Measurements from ENCODE around the gene GLYATL1B. TPM values are rescaled to one million over a fixed set of nuclear protein-coding genes. Genes with fewer than 3 reads are reported as not detected.
"Not testable (repeated sequence)": the region's sequence is repeated elsewhere in the genome, so short reads cannot be mapped to it uniquely, and the experiment has no call there.

Gene GLYATL1B
- polyA plus RNA-seq, 3 donors, result not detected

- DNase-seq (ENCODE audit: low read depth in 3 of 3, low spot score in 2 of 3), result not testable (repeated sequence)
Measured at GRCh38 chr11:59095225-59095624, 9.1 kb downstream of the GLYATL1B start.

- DNase-seq (ENCODE audit: low read depth in 3 of 3, low spot score in 2 of 3), result not testable (repeated sequence)
Measured at GRCh38 chr11:59095972-59096575, 10.0 kb downstream of the GLYATL1B start.

GRCh38 chr11:59097113-59097708 is 11.1 kb downstream of the GLYATL1B start:
- peak in 1 of 3 donors; percentile 26 for DNase-seq (ENCODE audit: low read depth in 3 of 3, low spot score in 2 of 3)

DNA sequence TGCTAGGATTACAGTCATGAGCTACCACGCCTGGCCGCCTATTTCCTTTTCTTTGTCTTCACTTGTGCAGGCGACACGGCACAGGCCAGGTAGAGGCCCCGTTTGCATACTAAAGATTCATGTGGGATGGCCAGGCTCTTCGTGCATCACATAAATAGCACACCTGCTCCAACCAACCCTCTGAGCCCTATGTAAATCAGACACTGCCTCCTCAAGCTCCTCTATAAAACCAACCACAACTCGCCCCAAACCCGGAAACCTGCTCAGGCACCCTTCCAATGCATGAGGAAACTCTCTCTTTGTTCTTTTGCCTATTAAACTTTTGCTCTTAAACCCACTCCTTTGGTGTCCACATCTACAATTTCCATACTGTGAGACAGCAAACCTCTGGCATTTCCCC is 11.8 kb downstream of the GLYATL1B start:
- DNase-seq (ENCODE audit: low read depth in 3 of 3, low spot score in 2 of 3), result not testable (repeated sequence)

DNA sequence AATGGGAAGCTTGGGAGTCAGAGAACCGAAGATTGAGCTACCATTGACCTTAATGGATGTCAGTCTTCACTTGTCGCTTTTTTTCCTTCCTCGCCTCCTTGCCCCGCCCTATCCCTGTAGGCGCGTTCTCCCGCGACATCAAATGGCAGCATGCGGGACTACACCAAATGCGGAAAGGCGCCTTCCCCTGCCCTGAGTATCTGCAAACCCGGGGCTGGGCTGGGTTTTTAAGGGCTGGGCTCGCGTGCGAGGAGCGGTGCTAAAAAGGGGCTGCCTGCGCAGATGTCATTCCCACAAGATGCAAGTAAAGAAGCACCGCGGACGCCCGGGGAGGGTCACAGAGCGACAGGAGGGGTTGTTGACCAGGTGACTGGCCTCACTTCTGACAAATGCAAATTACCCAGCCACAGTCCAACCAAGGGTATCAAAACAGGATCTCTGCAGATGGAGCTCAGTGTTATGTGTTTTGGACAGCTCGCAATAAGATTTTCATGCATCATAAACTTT is 16.2 kb downstream of the GLYATL1B start:
- DNase-seq (ENCODE audit: low read depth in 3 of 3, low spot score in 2 of 3), result peak in 1 of 3 donors; percentile 43

DNA sequence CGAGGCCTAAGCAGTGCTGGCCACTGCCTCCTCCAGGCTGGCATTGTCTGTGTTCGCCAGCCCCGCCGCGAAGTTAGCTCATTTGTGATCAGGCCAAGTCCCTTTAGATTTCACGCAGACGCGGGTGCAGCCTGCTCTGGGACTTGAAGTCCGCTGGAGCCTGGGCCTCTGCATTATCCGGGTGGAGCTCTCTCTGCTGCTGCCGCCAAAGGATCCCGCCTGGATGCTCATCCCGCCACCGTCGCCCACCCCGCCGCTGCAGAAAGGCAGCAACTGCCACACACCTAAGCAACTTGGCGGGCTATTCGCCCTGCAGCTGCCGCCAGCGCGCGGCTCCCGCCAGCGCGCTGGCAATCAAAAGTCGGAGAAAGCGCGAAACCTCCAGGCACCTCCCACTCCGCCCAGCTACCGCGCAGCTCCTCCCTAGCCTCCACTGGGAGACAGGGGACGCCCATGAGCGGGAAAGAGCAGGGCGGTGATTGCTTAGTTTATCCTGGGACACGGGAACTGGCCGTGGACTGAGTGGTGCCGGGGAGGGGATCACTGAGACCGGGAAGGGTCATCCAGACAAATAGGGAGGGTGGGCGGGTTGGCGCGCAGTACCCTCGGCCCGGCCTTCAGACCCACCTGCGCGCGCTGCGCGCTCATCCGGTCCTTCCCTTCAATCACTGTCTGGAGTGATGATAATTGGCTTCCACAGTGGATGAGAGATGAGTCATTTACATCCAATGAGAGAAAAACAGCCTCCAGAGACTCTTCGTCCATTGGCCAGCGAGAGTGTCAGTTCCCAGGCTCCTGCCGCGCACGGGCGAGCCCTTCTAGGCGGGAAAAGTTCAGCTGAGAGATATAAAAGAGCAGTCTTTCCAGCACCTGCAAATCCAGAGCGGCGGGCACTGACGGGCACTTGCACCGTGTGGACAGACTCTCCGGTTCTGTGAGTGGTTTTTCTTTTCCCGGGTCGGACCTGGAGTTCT is 20.5 kb downstream of the GLYATL1B start, which contains the start of gene FAM111B:
TSS of gene FAM111B (plus strand) at position 875 of the 974 bp plus-strand sequence. CDS start 2,389 bp downstream, outside the sequence.
- DNase-seq (ENCODE audit: low read depth in 3 of 3, low spot score in 2 of 3), result peak; percentile 62 to 87 (median 74)

DNA sequence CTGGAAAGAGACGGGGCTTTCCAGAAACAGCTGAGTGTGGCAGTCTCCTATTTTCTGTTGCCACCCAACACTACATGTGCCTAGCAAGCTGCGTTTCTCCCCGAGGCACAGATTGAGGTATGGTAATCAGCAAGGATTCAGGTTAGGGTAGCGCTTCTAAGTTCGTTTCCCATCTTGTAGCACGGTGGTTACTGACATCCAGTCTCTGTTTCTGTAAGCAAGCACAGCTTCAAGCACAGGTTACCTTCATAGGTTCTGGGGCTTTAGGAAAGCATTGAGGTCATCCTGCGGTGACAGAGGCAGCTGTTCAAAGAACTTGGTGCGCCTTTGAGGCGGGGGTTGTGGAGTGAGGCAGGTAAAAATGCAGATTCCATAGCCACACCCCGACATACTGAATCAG is 21.6 kb downstream of the GLYATL1B start:
- not testable (repeated sequence) for DNase-seq (ENCODE audit: low read depth in 3 of 3, low spot score in 2 of 3)

DNA sequence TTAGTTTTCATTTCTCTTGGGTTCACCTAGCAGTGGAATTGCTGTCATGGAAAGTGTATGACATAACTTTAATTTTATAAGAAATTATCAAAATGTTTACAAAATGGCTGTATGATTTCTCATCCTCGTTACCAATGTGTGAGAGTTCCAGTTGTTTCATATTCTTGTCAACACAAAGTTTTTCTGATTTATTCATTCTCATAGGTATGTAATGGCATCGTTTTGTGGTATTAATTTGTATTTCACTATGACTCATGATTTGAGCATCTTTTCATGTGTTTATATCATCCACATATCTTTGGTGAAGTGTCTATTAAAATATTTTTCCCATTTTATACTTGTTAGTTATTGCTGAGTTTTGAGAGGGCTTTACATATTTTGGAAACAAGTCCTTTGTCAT is 26.4 kb downstream of the GLYATL1B start:
- DNase-seq (ENCODE audit: low read depth in 3 of 3, low spot score in 2 of 3), result no peak

- no peak for DNase-seq (ENCODE audit: low read depth in 3 of 3, low spot score in 2 of 3)
Measured at GRCh38 chr11:59114344-59114743, 28.2 kb downstream of the GLYATL1B start.

DNA sequence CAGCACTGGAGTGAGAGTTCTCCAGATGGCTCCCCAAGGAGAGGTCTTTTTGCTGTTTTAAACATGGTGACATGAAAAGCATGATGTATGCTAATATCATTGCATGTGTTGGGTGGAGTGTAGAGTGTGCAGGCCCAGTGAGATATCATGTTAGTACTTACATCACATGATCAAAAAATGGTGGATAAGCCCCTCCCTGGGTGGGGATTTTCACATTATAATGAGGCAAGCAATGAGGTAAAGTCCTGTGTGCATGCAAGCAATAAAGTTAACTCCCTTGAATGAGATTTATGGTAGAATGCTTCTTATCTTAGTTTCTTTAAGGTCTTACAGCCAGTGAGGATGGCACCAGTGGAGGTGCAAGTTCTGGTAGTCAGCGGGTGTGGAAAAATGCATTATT is 29.4 kb downstream of the GLYATL1B start:
- no peak for DNase-seq (ENCODE audit: low read depth in 3 of 3, low spot score in 2 of 3)

DNA sequence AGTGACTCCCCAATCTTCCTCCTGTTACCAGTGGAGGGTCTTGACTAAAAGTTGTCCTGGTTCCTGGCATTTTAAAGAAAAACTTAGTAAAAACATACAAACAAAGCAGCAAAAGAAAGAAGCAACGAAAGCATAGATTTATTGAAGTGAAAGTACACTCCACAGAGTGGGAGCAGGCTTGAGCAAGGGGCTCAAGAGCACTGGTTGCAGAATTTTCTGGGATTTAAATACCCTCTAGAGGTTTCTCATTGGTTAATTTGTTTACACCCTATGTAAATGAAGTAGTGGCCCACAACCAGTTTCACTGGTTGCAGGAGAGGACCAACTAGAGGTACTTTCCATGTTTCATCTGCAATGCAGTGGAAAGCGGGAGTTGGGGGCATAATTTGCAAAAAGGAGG is 31.7 kb downstream of the GLYATL1B start:
- no peak for DNase-seq (ENCODE audit: low read depth in 3 of 3, low spot score in 2 of 3)

DNA sequence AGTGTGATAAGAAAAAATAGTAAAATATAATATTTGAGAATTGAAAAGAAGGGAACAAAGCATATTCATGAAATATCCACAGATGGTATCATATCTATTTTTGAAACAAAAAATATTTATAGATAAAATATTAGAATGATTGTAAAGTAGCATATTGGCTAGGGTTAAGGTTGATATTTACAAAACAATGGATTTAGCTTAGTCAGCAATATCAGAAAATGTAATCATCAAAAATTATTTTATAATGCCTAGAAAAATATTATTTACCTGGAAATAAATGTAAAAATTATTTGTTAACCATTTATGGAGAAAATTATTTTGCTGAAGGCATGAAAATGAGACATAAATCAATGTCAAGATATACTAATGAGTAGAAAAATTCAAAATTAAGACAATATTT is 33.7 kb downstream of the GLYATL1B start:
- no peak for DNase-seq (ENCODE audit: low read depth in 3 of 3, low spot score in 2 of 3)

GRCh38 chr11:59135648-59136461 is 49.7 kb downstream of the GLYATL1B start:
- peak; percentile 61 to 70 (median 67) for DNase-seq (ENCODE audit: low read depth in 3 of 3, low spot score in 2 of 3)

DNA sequence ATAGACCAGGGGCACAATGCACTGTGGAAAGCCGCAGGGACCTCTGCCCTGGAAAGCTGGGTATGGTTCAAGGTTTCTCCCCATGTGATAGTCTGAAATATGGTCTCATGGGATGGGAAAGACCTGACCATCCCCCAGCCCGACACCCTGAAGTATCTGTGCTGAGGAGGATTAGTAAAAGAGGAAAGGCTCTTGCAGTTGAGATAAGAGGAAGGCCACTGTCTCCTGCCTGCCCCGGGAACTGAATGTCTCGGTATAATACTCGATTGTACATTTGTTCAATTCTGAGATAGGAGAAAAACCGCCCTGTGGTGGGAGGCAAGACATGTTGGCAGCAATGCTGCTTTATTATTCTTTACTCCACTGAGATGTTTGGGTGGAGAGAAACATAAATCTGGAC is 50.4 kb downstream of the GLYATL1B start:
- not testable (repeated sequence) for DNase-seq (ENCODE audit: low read depth in 3 of 3, low spot score in 2 of 3)

GRCh38 chr11:59137190-59137589 is 51.1 kb downstream of the GLYATL1B start:
- DNase-seq (ENCODE audit: low read depth in 3 of 3, low spot score in 2 of 3), result no peak

- no peak for DNase-seq (ENCODE audit: low read depth in 3 of 3, low spot score in 2 of 3)
Measured at GRCh38 chr11:59138643-59139042, 52.5 kb downstream of the GLYATL1B start.

DNA sequence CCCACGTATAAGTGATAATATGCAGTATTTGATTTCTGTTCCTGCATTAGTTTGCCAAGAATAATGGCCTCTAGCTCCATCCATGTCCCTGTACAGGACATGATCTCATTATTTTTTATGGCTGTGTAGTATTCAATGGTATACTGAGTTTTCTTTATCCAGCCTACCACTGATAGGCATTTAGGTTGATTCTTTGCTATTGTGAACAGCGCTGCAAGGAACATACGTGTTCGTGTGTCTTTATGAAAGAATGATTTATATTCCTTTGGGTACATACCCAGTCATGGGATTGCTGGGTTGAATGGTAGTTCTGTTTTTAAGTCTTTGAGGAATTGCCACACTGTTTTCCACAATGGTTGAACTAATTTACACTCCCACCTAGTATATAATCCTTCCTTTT is 55.1 kb downstream of the GLYATL1B start:
- DNase-seq (ENCODE audit: low read depth in 3 of 3, low spot score in 2 of 3), result no peak

- no peak for DNase-seq (ENCODE audit: low read depth in 3 of 3, low spot score in 2 of 3)
Measured at GRCh38 chr11:59141673-59142460, 55.8 kb downstream of the GLYATL1B start.

Data from right renal cortex interstitium (tissue), 3 donors.